ENCODE results near the gene SCAP. TPM values are rescaled to one million over a fixed set of nuclear protein-coding genes. Genes with fewer than 3 reads are reported as not detected.

The SCAP gene
- total and polyA plus RNA-seq, 2 experiments from 2014 or later = 35.5 to 141 TPM

DNA sequence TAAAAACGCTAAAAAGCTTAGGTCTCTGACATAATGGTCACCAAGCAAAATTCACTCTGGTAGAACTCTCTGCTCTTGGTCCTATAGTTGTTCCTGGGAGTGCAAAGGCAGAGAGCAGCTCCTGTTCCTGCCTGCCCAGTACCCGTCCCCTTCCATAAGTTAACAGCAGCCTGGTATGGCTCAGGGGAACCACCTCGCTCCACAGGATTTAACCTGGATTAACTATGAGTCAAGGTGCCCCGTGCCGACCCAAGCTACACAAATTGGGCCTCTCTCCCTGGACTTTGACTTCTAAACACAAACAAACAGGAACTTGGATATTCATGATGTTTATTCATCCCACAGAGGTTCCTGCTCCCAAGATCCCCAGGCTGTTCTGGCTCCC, 32.1 kb downstream of the SCAP start:
- no peak overlapping the region for H2AFZ ChIP-seq
- no peak overlapping the region for H3K4me2 ChIP-seq
- H3K36me3 ChIP-seq (ENCODE audit: insufficient read depth) = 0 out of 2 replicates have a peak, but pooled peaks cover 11% of the 10 kb centered on the region
- H3K4me3 ChIP-seq = no peak overlapping the region
- Mint-ChIP-seq H3K9me3 (0 out of 3 replicates have a peak, but pooled peaks cover 5% of the 10 kb centered on the region), H3K4me1 (peaks cover 13% of the 10 kb centered on the region), H3K36me3 (ENCODE audit: low read depth) (peaks cover 45% of the 10 kb centered on the region), H3K4me3 (no peak overlapping the region; the same call in 2 of the 3 replicates), H3K27me3 (ENCODE audit: insufficient read depth, low read depth, poor library complexity) (no peaks in the 10 kb centered on the region), H3K27ac (peak overlapping the region; percentile 83)
- no peak for TF ChIP-seq EZH2phosphoT487 (IDR thresholded peaks at IDR 0.05; ENCODE audit: unreplicated experiment)
- no peak for TF ChIP-seq NANOG (IDR thresholded peaks at IDR 0.05; ENCODE audit: borderline replicate concordance)
- no peak for TF ChIP-seq EZH2 (IDR thresholded peaks at IDR 0.05; ENCODE audit: low read depth, unreplicated experiment)
- TF ChIP-seq POLR2AphosphoS5 (IDR thresholded peaks at IDR 0.05; ENCODE audit: low read depth) = no peak
- TF ChIP-seq, protein P1, sequence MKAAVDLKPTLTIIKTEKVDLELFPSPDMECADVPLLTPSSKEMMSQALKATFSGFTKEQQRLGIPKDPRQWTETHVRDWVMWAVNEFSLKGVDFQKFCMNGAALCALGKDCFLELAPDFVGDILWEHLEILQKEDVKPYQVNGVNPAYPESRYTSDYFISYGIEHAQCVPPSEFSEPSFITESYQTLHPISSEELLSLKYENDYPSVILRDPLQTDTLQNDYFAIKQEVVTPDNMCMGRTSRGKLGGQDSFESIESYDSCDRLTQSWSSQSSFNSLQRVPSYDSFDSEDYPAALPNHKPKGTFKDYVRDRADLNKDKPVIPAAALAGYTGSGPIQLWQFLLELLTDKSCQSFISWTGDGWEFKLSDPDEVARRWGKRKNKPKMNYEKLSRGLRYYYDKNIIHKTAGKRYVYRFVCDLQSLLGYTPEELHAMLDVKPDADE (IDR thresholded peaks at IDR 0.05) = no peak
- TF ChIP-seq JUNB (IDR thresholded peaks at IDR 0.05; ENCODE audit: unreplicated experiment) = no peak
- no peak for TF ChIP-seq STAT1 (IDR thresholded peaks at IDR 0.05; ENCODE audit: unreplicated experiment)
- no peak for TF ChIP-seq ZNF331 (CRISPR knock-in tag; IDR thresholded peaks at IDR 0.05; ENCODE audit: low read depth)
- TF ChIP-seq, protein P2, sequence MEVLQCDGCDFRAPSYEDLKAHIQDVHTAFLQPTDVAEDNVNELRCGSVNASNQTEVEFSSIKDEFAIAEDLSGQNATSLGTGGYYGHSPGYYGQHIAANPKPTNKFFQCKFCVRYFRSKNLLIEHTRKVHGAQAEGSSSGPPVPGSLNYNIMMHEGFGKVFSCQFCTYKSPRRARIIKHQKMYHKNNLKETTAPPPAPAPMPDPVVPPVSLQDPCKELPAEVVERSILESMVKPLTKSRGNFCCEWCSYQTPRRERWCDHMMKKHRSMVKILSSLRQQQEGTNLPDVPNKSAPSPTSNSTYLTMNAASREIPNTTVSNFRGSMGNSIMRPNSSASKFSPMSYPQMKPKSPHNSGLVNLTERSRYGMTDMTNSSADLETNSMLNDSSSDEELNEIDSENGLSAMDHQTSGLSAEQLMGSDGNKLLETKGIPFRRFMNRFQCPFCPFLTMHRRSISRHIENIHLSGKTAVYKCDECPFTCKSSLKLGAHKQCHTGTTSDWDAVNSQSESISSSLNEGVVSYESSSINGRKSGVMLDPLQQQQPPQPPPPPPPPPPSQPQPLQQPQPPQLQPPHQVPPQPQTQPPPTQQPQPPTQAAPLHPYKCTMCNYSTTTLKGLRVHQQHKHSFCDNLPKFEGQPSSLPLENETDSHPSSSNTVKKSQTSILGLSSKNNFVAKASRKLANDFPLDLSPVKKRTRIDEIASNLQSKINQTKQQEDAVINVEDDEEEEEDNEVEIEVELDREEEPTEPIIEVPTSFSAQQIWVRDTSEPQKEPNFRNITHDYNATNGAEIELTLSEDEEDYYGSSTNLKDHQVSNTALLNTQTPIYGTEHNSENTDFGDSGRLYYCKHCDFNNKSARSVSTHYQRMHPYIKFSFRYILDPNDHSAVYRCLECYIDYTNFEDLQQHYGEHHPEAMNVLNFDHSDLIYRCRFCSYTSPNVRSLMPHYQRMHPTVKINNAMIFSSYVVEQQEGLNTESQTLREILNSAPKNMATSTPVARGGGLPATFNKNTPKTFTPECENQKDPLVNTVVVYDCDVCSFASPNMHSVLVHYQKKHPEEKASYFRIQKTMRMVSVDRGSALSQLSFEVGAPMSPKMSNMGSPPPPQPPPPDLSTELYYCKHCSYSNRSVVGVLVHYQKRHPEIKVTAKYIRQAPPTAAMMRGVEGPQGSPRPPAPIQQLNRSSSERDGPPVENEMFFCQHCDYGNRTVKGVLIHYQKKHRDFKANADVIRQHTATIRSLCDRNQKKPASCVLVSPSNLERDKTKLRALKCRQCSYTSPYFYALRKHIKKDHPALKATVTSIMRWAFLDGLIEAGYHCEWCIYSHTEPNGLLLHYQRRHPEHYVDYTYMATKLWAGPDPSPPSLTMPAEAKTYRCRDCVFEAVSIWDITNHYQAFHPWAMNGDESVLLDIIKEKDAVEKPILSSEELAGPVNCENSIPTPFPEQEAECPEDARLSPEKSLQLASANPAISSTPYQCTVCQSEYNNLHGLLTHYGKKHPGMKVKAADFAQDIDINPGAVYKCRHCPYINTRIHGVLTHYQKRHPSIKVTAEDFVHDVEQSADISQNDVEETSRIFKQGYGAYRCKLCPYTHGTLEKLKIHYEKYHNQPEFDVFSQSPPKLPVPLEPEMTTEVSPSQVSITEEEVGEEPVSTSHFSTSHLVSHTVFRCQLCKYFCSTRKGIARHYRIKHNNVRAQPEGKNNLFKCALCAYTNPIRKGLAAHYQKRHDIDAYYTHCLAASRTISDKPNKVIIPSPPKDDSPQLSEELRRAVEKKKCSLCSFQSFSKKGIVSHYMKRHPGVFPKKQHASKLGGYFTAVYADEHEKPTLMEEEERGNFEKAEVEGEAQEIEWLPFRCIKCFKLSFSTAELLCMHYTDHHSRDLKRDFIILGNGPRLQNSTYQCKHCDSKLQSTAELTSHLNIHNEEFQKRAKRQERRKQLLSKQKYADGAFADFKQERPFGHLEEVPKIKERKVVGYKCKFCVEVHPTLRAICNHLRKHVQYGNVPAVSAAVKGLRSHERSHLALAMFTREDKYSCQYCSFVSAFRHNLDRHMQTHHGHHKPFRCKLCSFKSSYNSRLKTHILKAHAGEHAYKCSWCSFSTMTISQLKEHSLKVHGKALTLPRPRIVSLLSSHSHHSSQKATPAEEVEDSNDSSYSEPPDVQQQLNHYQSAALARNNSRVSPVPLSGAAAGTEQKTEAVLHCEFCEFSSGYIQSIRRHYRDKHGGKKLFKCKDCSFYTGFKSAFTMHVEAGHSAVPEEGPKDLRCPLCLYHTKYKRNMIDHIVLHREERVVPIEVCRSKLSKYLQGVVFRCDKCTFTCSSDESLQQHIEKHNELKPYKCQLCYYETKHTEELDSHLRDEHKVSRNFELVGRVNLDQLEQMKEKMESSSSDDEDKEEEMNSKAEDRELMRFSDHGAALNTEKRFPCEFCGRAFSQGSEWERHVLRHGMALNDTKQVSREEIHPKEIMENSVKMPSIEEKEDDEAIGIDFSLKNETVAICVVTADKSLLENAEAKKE (CRISPR knock-in tag; IDR thresholded peaks at IDR 0.05) = no peak
- no peak for TF ChIP-seq ZNF114 (CRISPR knock-in tag; IDR thresholded peaks at IDR 0.05)
- TF ChIP-seq, protein P3, sequence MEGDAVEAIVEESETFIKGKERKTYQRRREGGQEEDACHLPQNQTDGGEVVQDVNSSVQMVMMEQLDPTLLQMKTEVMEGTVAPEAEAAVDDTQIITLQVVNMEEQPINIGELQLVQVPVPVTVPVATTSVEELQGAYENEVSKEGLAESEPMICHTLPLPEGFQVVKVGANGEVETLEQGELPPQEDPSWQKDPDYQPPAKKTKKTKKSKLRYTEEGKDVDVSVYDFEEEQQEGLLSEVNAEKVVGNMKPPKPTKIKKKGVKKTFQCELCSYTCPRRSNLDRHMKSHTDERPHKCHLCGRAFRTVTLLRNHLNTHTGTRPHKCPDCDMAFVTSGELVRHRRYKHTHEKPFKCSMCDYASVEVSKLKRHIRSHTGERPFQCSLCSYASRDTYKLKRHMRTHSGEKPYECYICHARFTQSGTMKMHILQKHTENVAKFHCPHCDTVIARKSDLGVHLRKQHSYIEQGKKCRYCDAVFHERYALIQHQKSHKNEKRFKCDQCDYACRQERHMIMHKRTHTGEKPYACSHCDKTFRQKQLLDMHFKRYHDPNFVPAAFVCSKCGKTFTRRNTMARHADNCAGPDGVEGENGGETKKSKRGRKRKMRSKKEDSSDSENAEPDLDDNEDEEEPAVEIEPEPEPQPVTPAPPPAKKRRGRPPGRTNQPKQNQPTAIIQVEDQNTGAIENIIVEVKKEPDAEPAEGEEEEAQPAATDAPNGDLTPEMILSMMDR (conservative IDR thresholded peaks at IDR 0.05; ENCODE audit: low read depth in 2 of 2) = no peak
- TF ChIP-seq, protein P4, sequence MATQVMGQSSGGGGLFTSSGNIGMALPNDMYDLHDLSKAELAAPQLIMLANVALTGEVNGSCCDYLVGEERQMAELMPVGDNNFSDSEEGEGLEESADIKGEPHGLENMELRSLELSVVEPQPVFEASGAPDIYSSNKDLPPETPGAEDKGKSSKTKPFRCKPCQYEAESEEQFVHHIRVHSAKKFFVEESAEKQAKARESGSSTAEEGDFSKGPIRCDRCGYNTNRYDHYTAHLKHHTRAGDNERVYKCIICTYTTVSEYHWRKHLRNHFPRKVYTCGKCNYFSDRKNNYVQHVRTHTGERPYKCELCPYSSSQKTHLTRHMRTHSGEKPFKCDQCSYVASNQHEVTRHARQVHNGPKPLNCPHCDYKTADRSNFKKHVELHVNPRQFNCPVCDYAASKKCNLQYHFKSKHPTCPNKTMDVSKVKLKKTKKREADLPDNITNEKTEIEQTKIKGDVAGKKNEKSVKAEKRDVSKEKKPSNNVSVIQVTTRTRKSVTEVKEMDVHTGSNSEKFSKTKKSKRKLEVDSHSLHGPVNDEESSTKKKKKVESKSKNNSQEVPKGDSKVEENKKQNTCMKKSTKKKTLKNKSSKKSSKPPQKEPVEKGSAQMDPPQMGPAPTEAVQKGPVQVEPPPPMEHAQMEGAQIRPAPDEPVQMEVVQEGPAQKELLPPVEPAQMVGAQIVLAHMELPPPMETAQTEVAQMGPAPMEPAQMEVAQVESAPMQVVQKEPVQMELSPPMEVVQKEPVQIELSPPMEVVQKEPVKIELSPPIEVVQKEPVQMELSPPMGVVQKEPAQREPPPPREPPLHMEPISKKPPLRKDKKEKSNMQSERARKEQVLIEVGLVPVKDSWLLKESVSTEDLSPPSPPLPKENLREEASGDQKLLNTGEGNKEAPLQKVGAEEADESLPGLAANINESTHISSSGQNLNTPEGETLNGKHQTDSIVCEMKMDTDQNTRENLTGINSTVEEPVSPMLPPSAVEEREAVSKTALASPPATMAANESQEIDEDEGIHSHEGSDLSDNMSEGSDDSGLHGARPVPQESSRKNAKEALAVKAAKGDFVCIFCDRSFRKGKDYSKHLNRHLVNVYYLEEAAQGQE (IDR thresholded peaks at IDR 0.05; ENCODE audit: unreplicated experiment) = no peak
- TF ChIP-seq CREB1 (CRISPR knock-in tag; IDR thresholded peaks at IDR 0.05; ENCODE audit: low read depth) = no peak
- ATAC-seq (peak; percentile 64), DNase-seq (ENCODE audit: low spot score) (no peak)
- no peaks in the 10 kb centered on the region for H3K9me2 ChIP-seq (ENCODE audit: insufficient read depth)
- H3K79me2 ChIP-seq (replicated peaks; ENCODE audit: insufficient read depth) = peaks cover 79% of the 10 kb centered on the region
- 0 out of 2 replicates have a peak, but pooled peaks cover 8% of the 10 kb centered on the region for H3K4me1 ChIP-seq (ENCODE audit: insufficient read depth)
- H4K20me1 ChIP-seq (replicated peaks; ENCODE audit: insufficient read depth) = peaks cover 18% of the 10 kb centered on the region
- H3F3A ChIP-seq (replicated peaks; ENCODE audit: low read depth) = peaks cover 10% of the 10 kb centered on the region
- peak overlapping the region; percentile 78; the same call in 1 of the 2 replicates for H3K27ac ChIP-seq (ENCODE audit: low read depth)
- H3K27me3 ChIP-seq (ENCODE audit: insufficient read depth) = no peaks in the 10 kb centered on the region
